ENCODE measurements around the gene IFT57.
"Not testable (repeated sequence)": the region's sequence is repeated elsewhere in the genome, so short reads cannot be mapped to it uniquely, and the experiment has no call there.

IFT57 gene

DNA sequence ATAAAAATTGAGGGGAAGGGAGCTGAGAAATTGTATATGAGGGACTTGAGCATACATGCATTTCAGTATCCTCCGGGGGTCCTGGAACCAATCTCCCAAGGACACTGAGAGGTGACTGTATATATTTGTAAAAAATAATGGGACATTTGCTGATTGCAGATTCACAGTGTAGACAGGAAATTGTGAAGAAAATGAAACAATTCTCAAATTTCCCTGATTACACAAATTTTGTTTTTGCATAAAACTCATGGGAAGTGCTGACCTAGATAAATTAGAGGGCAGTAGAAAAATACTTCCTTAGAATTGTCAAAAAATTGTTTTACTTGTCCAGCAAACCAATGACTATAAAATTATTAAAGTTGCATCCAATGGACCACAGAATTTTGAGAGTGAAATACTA lies 64.0 kb downstream of the IFT57 start:
- no peak for DNase-seq

DNA sequence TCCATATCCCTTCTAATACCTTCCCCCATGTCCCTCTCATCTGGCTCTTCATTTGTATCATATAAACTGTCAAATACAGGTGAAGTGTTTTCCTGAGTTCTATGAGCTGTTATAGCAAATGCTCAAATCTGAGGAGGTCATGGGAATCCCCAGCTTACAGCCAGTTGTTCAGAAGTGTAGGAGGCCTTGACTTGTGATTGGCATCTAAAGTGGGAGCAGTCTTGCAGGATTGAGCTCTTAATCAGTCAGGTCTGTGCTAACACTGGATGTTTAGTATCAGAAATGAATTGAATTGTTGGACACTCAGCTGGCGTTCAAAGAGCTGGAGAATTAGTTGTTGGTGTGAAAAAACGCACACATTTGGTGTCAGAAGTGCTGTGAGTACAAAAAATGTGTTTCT lies 65.0 kb downstream of the IFT57 start:
- no peak for DNase-seq

DNA sequence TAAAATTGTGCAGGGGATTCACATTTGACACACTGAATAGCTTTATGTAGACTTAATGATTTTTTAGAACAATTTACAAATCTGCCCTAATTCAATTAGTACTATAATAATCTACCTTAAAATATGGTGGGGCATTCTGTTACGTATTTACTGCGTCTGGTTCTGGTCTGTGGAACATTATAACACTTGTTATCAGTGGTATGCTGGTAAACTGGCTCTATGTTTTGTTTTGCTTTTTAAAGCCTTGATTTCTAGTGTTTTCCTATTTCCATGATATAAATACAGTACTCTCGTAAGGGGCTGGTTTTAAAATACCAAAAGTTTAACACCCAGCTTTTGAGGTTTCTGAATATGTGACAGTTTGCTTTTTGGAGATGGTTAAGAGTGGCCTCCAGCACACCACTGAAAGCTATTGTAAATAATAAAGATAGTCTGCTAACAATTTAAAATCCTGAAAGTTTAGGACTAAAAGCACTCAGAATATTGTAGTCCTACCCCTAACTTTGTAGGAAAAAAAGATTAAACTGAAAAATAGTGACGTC lies 65.8 kb downstream of the IFT57 start:
- DNase-seq, result no peak

DNA sequence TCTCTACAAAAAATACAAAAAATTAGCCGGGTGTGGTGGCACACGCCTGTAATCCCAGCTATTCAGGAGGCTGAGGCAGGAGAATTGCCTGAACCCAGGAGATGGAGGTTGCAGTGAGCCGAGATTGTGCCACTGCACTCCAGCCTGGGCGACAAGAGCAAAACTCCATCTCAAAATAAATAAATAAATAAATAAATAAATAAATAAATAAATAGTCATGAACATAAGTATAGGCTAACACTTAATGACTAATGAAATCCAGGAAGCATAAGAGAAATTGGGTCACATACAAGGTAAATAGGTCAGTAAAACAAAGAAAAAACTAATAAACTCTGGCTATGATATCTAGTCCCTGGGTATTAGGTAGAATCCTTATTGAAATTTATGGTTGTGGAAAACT lies 66.6 kb downstream of the IFT57 start:
- not testable (repeated sequence) for DNase-seq

DNA sequence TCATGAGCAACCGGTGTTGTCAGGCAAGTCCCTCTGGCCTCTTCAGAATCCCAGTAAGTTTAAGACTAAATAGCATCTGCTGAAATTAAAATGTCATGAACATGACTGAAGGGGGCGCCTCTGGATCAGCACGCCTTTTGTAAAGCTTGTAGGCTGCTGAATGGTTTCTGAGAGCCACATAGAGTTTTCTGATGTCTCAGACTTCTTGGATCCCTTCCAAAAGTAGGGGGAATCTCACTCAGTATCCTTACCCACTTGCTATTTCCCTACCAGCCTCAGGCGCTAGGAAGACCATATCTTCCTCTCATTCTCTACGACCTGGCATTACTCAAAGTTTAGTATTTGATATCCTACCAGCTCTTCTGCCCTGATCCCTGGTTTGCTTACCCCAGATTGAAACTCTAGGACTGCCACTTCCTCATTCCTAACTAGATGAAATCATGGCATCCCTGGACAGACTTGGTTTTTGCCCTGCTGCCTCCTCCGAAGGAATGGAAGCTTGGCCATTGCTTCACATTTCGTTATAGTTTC lies 68.7 kb downstream of the IFT57 start:
- DNase-seq, result peak; percentile 69

DNA sequence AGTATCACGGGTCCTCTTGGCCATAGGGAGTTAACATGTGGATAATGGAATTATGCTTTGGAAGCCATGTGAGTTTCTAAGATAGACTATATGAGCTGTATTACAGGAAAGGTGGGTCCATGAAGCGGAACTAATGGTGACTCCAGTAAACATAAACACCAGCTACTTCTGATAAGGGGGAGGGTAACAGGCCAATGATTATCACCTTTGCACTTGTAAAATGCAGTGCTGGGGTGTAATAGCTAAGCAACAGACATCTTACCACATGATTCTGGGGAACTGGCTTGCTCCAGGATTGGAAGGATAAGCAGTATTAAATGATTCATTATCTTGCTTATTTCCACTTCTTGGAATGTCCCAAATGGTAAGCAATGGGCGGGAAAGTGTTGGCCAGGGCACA lies 70.0 kb downstream of the IFT57 start:
- DNase-seq, result no peak

DNA sequence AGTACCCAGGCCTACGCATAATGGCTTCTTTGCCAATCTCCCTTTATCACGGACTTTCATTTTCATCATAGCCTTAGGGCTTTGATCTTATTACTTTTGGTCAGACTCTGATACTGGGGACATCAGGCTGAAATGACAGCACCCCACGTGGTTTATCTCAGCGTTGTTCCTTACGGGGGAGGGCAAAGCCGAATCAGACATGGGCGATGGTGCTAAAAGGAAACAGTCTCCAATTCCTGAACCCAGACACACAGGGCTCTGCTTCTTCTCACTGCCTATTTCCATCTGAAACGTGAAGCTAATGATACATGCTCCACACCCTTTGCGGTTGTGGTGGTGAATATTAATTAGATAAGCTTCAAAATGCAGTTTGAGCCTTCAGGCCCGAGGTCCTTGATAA lies 72.0 kb downstream of the IFT57 start:
- no peak for DNase-seq

DNA sequence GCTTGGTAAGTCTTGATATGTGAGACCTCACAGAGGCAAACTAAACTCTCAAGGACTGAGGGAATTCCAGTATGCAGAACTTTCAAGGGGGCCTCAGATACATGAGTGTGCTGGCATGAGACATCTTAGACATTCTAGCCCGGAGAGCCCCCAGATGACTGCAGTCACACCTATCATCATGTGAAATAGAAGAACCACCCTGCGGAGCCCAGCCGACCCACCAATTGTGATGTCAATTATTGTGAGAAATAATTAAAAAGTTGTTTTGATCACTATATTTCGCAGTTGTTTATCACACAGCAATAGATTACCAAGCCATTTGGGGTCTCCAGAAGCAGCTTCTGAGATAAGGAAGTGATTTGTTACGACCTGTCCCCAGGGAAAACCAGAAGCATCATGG lies 76.1 kb downstream of the IFT57 start:
- no peak for DNase-seq

DNA sequence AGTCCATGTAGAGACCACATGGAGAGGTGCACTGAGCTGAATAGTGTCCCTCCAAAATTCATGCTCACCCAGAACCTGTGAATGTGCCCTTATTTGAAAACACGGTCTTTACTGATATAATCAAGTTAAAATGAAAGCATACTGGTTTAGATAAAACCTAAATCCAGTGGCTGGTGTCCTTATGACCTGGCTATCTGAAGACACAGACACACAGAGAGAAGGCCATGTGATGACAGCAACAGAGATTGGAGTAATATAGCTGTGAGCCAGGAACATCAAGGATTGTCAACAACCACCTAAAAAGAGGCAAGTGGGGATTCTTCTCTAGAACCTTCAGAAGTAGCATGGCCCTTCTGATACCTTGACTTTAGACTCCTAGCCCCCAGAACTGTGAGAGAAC lies 76.6 kb downstream of the IFT57 start:
- DNase-seq, result no peak

DNA sequence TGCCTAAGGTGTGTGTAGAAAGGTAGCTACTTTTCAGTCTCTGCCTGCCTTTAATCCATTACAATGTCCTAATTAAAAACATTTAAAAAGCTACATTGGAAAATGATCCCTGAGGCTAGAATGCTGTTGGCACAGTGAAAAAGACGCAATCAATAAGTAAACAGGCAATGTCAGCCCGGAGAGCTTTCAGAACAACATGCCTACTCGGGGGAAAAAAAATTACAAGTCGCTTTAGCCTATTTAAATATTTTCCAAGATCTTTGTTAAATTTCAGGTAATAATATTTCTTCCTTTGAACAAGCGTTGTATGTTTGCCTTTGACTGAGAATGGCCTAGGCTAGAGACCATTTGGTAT lies 84.8 kb downstream of the IFT57 start:
- no peak for DNase-seq

DNA sequence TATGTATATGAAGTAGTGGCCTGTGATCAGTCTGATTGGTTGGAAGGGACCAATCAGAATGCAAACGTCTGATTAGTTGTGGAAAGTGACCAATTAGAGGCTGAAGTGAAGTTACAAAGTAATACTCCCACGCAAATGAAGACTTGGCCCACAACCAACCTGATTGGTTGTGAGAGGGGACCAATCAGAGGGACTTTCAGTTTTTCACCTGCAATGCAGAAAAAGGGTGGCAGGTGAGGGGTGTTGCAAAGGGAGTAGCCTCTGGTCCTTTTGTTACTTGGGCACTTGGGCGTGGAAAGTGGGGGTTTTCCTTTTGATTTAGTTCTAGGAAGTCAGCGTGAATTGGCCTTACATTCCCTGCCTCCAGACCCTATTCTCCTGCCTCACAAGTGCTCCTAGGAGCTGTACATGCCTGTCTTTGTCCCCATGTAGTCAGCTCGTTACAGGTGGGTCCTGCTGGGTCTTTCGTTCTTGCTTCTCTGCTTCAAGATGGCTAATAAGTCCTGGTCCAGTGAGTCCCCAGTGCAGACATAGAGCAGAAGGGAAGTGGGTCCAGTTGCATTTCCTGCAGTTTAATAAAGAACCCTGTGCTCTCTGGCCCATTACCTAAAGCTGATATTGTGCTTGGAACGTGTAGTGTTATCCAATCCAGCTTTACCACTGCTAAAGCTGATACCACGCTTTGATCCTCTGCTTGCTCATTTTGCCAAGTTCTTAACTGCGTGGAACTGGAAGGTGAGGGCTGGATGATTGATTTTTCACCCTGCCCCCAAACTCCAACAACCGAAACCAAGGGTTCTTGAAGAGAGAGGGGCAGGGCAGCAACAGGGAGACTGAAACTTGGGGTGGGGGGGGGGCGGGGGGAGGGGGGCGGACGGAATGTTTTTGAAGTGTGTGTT lies 85.4 kb downstream of the IFT57 start:
- DNase-seq, result no peak

DNA sequence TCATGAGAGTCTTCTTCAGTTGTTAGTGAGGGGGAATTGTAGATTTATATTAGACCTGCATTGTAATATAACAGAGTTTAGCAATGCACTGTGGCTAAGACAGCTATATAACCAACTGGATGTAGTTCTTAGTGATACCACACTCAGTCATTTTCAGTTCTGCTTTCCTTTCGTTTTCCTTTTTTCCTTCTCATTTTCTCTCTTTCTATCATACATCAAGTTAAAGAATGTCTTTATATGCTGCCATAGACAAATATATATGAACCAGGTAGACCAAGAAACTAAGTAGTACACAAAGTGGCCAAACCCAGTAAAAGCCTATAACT lies 87.7 kb downstream of the IFT57 start:
- no peak for DNase-seq

DNA sequence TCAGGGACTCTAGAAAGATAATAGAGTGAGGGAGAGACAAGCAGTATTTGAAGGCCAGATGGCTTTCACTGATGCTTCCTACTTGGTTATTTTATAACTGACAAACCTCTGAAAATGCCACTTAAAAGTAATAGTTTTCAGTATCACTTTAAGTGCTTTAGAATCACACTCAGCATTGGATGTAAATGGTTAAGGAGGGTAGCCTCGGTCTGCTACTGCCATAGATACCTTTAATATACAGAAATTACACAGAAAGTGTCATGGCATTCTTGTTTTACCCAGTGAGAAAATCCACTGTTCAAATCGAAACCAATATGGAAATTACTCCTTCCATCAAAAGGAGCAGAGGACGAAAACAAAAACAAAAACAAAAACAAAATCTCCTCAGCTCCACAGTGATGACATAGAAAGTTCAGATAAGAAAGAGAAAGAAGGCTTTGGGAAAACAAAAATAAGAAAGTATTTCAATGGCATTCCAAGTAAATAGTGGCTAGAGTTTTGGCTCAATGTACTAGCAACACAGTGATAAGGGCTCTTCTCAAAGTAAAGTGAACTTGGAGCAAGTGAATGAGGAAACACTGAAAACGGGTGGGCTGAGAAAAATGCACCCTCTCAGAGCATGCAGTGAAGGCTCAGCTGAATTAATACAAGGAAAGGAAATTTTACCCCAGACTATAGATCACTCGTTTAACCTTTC lies 88.2 kb downstream of the IFT57 start:
- peak; percentile 56 for DNase-seq

DNA sequence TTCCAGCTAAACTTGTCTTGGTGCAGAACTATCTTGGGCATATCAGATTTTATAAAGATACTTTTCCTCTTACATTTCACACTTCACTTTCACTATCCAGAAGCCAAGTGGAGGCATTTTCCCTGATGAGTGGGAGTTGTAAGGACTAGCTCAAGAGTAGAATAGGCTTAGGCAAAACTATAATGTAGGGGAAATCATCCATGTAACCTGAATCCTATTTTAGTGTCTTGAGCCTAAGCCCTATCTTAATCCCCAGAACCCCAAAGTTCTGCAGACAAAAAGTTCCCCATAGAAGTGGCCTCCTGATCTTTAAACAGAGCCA lies 89.2 kb downstream of the IFT57 start:
- DNase-seq, result no peak

DNA sequence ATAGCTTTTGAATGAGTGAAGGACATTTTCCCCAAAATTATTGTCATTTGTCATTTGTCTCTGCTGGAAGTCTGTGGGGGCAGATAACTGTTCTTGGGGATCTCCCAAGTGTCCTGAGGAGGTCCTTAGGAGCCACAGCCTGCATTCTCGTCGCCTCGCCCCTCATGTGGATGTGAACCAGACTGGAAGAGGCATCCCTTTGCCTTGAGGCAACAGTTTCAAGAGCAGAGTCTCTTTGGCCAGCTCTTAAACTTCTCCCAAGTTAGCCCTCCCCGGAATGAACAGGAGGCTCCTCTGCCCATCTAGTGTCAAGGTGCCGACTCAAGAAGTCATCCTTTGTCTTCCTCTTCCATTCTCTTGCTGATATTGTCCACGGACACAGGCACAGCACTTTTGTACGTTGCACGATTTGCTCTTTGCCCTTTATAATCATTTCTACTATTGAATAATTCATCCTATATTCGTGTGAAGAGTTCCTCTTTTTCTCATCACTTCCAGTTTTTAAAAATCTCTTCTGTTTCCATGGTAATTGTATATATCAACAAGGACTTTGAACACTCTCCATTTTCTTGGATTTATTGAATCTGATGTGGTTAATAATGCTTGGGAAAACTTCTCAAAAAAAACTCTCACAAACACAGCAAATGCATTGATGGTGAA lies 90.6 kb downstream of the IFT57 start:
- no peak for DNase-seq

DNA sequence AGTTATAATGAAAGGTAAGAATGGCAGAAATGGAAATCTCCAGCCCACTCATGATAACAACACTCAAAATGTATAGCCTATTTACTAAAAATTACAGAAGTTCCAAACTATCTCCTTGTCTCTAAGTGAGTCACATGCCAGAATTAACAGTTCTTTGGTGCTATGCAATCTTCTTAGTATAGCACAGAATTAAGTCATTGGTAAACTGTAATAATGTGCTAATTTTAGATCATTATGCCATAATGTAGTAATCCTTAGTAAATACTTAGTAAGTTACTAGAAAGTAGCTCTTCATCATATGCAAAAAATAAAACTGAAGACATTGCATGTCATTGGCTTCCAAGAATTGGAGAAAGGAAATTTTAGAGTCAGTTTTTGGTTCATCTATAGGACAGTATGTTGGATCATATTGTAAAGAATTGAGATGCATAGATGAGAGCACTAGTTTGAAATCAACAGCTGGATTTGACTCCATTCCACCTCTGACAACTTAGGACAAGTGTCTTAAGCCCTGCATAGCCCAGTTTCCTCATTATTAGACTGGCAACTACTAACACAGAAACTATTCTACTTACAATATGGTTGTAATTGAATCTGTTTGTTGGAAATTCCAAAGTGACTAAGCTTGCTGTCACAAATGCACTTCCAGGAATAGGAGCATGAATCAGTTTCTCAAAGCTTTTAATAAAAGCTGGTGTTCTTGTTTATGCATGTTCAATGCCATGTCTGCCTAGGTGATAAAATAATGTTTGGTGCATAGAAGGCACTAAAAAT lies 91.3 kb downstream of the IFT57 start:
- DNase-seq, result peak; percentile 27

DNA sequence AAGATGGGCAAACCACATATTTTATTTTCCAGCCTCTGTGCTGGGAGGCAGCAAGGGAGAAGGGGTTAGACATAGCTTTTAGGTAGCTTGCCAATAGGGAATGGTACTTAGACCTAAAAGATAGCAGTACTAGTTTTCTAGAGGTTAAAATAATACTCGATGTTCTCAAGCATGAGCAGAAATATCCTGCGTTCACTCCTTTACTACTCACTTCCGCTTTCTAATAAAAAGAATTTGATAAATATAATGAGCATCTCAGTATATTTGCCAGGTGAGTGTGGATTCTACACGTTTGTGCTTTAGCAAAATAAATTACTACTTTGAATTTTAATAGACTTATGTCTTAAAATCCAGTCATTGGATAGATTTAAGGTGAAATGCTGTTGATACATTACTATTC lies 92.0 kb downstream of the IFT57 start:
- no peak for DNase-seq

DNA sequence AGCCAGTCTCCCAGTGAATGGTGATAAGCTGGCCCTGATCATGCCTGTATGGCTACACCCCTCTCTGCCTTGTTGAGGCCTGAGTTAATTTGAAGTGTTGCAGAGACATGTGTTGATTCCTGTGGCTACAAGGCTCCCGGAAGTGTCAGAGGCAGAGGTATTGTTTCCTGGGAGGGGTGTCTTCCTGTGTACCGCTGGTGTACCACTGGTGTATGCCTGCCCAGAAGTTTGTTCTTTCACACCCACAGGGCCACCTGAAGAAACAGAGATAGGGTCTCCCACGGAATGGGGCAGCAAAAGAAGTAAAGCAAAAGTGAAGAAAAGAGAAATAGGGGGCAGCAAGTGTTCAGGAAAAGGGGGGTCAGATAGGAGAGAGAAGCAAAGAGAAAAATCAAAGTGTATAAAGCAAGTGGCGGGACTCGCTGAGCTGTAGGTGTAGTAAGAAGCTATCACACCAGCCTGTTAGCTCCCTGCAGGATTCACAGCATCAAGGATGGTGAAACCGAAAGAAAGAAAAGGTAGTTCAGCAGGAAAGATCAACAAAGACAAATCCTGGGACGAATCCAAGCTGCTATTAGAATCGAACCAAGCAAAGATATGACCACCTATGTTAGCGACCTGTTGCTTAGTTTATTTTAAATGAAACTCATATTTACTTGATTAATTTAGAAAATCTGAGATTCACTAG lies 94.8 kb downstream of the IFT57 start:
- peak; percentile 84 for DNase-seq

DNA sequence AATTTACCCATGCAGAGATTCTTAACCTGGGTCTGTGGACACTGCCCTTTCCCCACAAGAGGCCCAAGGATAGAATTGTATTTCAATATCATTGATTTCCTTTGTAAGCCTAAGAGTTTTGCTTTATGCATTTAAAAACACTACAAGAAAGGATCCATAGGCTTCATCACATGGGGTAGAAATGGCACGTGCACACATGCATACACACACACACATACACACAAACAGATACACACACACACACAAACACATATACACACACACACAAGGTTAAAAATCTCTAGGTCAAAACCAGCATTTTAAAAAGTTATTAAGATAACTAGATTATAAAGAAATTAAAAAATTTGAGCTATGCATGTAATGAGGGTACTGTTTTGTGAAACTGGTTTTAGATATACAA lies 95.9 kb downstream of the IFT57 start:
- no peak for DNase-seq

DNA sequence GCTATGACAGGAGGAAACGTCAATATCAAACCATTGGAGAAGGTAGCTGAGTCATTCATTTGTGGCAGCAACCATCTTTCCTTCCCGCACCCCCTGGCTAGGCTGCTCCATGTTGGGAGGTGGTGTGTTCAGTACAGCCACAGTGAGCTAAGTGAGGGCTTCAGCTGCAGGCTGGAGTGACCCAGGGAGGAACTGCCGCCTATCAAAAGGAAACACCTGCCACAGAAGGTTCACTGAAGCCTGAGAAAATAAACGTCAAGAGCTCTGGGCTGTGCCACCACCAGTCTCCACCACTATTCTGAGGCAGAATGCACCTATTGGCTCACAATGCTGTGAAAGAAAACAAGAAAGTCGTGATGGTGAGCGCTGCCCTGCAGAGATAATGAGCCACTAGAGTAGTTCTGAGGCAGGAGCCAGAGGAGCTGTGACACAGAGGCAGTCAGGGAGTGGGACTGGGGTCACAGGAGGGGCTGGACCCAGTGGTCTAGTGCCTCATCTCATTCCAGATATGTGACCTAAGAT lies 96.6 kb downstream of the IFT57 start:
- peak; percentile 71 for DNase-seq

DNA sequence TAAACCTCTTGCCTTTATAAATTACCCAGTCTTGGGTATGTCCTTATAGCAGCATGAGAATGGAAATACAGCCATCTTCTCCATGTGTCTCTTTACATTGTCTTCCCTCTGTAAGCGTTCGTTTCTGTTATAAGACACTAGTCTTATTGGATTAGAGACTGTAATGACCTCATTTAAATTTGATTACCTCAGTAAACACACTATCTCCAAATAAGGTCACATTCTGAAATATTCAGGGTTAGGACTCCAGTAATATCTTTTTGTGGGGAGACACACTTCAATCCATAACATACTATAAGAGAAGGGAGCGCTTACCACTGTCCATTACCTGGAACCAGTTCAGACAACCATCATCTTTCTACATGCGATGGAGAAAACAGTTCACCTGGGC lies 97.1 kb downstream of the IFT57 start:
- DNase-seq, result no peak

Data from activated CD4-positive, alpha-beta T cell treated with anti-CD3 and anti-CD28 coated beads, Interleukin-2, Interleukin-6, amounts not matched to agents 100 ng/mL and 50 ng/mL, durations not matched to agents 16 hours and 8 hours (primary cell).